GM23338 (cell line): ENCODE data around the gene AHNAK.

Experiments
- CREB1 ChIP-seq: fragments of 250-450 bp; sonication (Bioruptor Pico); IDR thresholded peaks from 2 replicates; pipeline ENCODE4 v1.5.0; 2020; ENCODE audit warnings: low read depth, mild to moderate bottlenecking, moderate library complexity
- EZH2 ChIP-seq: fragments of 200-600 bp; sonication (generic); IDR thresholded peaks from one replicate; pipeline ENCODE4 v1.8.0; 2017; ENCODE audit warnings: antibody characterized with exemption, mild to moderate bottlenecking, low read depth; ENCODE audit not compliant: unreplicated experiment
- EZH2phosphoT487 ChIP-seq: fragments of 200-600 bp; sonication (generic); IDR thresholded peaks from one replicate; pipeline ENCODE4 v1.8.1; 2018; ENCODE audit warnings: antibody characterized with exemption; ENCODE audit not compliant: unreplicated experiment
- JUNB ChIP-seq: IDR thresholded peaks from one replicate; pipeline ENCODE4 v1.6.1; 2016; ENCODE audit warnings: antibody characterized with exemption; ENCODE audit not compliant: unreplicated experiment
- POLR2AphosphoS5 ChIP-seq: IDR thresholded peaks from 2 replicates; pipeline ENCODE4 v1.6.1; 2016; ENCODE audit warnings: antibody characterized with exemption, low read depth
- TF ChIP-seq, protein P1 (sequence below), 2 experiments: fragments of 200-600 bp in 1 of 2; sonication (generic) in 1 of 2; conservative IDR thresholded peaks; 2 replicates each; pipeline versions ENCODE4 v1.5.1 to v1.6.1; 2016 to 2017; ENCODE audit warnings: antibody characterized with exemption in 2 of 2, low read depth in 2 of 2, mild to moderate bottlenecking in 2 of 2, moderate library complexity in 1 of 2
- TF ChIP-seq, protein P2 (sequence below): IDR thresholded peaks from one replicate; pipeline ENCODE4 v1.6.1; 2018; ENCODE audit warnings: antibody characterized with exemption; ENCODE audit not compliant: unreplicated experiment

DNA sequence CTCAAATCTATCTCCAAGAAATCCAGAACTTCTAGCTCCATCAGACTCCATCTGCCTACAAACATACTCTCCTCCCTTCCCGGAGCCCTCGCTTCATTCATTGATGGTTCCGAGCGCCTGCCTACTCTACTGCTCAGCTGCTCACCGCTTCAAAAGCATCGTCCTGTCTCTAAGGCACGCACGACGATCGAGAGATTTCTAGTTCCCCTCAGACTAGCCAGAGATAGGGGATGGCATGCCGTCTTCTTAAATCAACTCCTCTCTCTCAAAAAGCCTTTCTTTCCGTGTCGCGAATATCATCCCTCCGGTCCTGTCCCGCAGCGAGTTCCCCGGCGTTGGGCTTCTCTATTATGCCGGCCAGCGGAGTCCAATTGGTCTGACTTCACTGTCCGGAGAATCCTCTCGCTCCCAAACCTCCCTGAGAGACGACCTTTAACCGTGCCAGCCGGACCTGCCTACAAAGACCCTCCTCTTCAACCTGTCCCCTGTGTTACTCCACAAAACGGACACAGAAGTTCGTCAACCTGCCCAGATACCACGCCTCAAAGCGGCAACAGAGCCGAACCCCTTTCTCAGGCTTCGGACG, 26.5 kb upstream of the AHNAK start:
- TF ChIP-seq, protein P1, sequence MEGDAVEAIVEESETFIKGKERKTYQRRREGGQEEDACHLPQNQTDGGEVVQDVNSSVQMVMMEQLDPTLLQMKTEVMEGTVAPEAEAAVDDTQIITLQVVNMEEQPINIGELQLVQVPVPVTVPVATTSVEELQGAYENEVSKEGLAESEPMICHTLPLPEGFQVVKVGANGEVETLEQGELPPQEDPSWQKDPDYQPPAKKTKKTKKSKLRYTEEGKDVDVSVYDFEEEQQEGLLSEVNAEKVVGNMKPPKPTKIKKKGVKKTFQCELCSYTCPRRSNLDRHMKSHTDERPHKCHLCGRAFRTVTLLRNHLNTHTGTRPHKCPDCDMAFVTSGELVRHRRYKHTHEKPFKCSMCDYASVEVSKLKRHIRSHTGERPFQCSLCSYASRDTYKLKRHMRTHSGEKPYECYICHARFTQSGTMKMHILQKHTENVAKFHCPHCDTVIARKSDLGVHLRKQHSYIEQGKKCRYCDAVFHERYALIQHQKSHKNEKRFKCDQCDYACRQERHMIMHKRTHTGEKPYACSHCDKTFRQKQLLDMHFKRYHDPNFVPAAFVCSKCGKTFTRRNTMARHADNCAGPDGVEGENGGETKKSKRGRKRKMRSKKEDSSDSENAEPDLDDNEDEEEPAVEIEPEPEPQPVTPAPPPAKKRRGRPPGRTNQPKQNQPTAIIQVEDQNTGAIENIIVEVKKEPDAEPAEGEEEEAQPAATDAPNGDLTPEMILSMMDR (conservative IDR thresholded peaks at IDR 0.05; ENCODE audit: low read depth in 2 of 2) = no peak
- no peak for TF ChIP-seq CREB1 (CRISPR knock-in tag)
- no peak for TF ChIP-seq POLR2AphosphoS5
- TF ChIP-seq EZH2phosphoT487 = no peak
- no peak for TF ChIP-seq EZH2
- TF ChIP-seq, protein P2, sequence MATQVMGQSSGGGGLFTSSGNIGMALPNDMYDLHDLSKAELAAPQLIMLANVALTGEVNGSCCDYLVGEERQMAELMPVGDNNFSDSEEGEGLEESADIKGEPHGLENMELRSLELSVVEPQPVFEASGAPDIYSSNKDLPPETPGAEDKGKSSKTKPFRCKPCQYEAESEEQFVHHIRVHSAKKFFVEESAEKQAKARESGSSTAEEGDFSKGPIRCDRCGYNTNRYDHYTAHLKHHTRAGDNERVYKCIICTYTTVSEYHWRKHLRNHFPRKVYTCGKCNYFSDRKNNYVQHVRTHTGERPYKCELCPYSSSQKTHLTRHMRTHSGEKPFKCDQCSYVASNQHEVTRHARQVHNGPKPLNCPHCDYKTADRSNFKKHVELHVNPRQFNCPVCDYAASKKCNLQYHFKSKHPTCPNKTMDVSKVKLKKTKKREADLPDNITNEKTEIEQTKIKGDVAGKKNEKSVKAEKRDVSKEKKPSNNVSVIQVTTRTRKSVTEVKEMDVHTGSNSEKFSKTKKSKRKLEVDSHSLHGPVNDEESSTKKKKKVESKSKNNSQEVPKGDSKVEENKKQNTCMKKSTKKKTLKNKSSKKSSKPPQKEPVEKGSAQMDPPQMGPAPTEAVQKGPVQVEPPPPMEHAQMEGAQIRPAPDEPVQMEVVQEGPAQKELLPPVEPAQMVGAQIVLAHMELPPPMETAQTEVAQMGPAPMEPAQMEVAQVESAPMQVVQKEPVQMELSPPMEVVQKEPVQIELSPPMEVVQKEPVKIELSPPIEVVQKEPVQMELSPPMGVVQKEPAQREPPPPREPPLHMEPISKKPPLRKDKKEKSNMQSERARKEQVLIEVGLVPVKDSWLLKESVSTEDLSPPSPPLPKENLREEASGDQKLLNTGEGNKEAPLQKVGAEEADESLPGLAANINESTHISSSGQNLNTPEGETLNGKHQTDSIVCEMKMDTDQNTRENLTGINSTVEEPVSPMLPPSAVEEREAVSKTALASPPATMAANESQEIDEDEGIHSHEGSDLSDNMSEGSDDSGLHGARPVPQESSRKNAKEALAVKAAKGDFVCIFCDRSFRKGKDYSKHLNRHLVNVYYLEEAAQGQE = no peak
- TF ChIP-seq JUNB = no peak
